NCI-H774 (cell line): ENCODE measurements around the gene GUCA1C.

Experiments
- DNase-seq: peaks from one replicate; lab custom pipeline; 2025; lab: John Stamatoyannopoulos, UW

The GUCA1C gene

GRCh38 chr3:108907194-108907593 is 46.5 kb downstream of the GUCA1C start:
- DNase-seq = no peak

- DNase-seq = no peak
These were observed 54.1 kb downstream of the GUCA1C start for GRCh38 chr3:108899530-108899929.

DNA sequence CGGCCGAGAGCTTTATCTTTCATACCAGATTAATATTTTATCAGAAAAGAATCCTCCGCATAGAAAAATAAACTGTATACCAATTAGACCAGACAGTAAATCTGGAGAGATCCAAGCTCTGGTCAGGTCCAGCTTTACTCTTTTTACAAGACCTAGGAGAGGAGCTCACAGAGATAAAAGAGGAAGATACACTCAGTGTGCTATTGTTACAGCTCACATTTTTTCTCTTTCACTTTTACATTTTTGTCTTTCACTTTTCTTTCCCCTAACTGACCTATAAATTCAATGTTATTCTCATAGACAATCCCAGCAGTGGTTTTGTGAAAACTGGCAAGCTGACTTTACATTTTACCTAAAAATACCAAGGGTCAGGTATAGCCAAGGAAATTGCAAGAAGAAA is 55.8 kb downstream of the GUCA1C start:
- DNase-seq = no peak

DNA sequence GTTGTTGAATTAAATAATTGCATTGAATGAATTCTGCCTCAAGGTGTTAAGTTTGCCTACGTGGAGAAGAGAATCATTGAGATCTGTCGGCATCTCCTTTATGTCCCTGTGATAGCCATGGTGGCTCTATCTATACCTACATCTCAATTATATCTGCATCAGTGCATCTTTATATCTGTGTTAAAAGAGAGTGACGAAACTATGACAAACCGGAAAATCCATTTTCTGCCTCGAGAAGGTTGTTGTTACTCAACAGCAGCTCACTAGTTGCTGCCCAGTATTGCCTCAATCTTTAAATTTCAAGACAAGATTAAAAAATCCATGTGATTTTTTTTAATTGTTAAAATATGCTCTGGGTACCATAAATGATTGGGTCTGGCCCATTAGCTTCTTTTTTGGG is 58.7 kb downstream of the GUCA1C start:
- DNase-seq = no peak

DNA sequence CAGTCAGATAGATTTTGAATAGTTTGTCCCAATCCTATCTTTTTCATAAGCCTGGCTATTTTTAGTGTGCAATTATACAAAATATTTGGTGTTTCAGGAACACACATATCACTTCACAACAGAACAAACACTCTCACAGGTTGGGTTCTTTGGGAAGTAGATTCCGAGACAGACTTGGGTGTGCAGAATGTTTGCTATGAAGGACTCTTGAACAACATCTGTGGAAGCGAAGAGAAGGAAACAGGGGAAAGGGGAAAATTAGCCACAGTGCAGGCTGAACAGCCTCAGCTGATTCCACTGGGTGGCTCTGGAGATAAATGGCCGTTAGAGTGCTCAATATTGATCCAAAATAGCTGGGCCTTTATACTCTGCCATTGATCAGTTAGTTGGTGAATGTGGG is 61.8 kb downstream of the GUCA1C start:
- no peak for DNase-seq

DNA sequence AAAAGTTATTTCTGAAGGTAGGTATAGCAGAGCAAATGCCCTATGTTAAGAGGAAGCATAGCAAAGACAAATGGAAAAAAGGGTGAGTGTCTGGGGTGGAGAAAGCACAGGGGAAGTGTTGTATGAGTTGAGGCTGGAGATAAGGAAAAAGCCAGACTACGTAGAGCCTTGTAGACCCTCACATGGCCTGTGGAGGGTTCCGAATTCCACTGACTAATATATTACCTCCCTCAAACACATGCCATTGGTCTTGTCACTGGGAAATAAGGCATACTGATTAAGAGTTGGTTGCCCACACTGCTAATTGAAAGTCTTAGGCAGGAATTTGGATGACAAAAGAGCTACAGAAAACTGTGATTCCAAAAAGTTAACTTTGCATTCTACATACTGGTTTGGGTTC is 65.9 kb downstream of the GUCA1C start:
- DNase-seq = no peak

DNA sequence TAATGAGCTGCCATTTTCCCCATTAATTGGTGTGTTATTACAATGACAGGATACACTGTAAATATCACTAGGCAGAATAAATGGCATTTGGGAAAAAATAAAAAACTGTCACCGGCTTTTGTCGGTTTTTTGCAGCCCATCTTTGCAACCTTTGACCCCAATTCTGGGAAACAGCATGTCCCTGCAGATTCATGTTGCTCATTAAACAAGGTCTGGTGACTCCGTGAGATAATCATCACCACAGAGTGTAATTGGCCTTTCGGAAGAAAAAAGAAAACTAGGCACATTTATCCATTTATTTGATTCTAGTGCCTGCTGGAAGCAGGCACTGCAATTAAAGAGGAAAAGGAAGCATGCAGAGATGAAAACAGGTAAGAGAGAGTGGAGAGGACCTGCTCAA is 66.6 kb downstream of the GUCA1C start:
- DNase-seq = no peak

- no peak for DNase-seq
These were observed 70.3 kb downstream of the GUCA1C start for GRCh38 chr3:108883373-108883772.

- DNase-seq = no peak
These were observed 70.9 kb downstream of the GUCA1C start for GRCh38 chr3:108882762-108883161.

- no peak for DNase-seq
These were observed 73.8 kb downstream of the GUCA1C start for GRCh38 chr3:108879915-108880314.

DNA sequence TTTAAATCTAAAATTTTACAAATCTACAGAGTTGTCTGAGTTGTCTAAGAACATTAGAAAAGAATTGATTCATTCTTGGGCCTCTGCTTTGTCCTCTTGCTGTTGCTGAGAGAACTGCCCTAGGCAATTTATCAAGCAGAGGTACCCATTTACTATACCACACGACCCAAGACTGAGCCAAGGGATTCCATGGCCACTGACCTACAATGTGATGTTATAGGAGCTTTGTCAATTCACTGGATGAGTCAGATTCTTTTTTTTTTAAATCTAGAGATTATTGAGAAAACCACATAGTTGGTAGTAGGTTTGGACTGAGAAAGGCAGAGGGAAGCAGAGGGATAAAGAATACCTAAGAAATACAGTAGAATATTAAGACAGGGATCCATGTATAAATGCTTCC is 75.8 kb downstream of the GUCA1C start:
- DNase-seq = no peak

- DNase-seq = no peak
These were observed 89.9 kb downstream of the GUCA1C start for GRCh38 chr3:108863799-108864135.

- no peak for DNase-seq
These were observed 90.5 kb downstream of the GUCA1C start for GRCh38 chr3:108862865-108863798.

GRCh38 chr3:108861401-108861800 is 92.3 kb downstream of the GUCA1C start:
- no peak for DNase-seq
